Uterus (tissue), 2 donors: ENCODE measurements around the gene B3GALT4.

ENCODE experiments used
- CTCF ChIP-seq, 4 experiments: fragments of 200-600 bp in 2 of 4; fragments of 450-650 bp in 2 of 4; sonication (generic) in 2 of 4; IDR thresholded peaks; one replicate each; pipeline ENCODE4 v1.5.1; 2016 to 2019; ENCODE audit warnings: antibody characterized with exemption in 4 of 4, mild to moderate bottlenecking in 2 of 4, moderate library complexity in 1 of 4
- POLR2A ChIP-seq, 2 donors: fragments of 450-650 bp; IDR thresholded peaks; one replicate each; pipeline ENCODE4 v1.6.1; 2016; ENCODE audit warnings: antibody characterized with exemption in 2 of 2, mild to moderate bottlenecking in 1 of 2, moderate library complexity in 1 of 2

GRCh38 chr6:33280539-33280938, 3.6 kb downstream of the B3GALT4 start:
- TF ChIP-seq POLR2A (IDR thresholded peaks at IDR 0.05), result no peak
- TF ChIP-seq CTCF (IDR thresholded peaks at IDR 0.05), result no peak
